KBM-7 (cell line): ENCODE results near the gene PRDX6.
A peak's percentile ranks its signal among the peaks of the same experiment; 100 is the strongest.

ENCODE experiments used
- DNase-seq: peaks from one replicate; pipeline ENCODE4 v3.0.0-alpha.2; 2015
- in situ Hi-C: fragments of 300-500 bp; cut with MboI; formaldehyde crosslinking; loops from 2 replicates; pipeline ENCODE4 v1.14.3; 2020; ENCODE audit warnings: low sequenced_read_pairs, low pct_unique_long_range_greater_than_20kb, mixed read lengths

The PRDX6 gene

DNA sequence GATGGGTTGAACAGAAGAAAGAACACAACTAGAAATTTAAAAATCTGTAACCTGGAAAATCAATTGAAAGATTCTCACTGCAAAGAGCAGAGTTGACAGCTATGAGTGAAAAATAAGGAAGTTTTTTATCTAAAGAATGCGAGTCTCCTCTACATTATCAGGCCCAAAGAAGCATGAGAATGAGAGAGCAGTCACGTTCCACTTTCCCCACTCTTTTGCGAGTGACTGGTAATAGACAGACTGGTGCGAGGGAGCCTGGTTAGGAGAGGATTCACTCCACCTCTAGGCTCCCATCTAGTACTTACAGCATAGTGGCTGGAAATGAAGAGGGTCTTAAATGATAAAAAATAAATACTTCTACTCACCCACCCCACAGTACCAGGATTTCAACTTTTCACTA is 52.0 kb downstream of the PRDX6 start:
- in situ Hi-C loops = no loop called here

DNA sequence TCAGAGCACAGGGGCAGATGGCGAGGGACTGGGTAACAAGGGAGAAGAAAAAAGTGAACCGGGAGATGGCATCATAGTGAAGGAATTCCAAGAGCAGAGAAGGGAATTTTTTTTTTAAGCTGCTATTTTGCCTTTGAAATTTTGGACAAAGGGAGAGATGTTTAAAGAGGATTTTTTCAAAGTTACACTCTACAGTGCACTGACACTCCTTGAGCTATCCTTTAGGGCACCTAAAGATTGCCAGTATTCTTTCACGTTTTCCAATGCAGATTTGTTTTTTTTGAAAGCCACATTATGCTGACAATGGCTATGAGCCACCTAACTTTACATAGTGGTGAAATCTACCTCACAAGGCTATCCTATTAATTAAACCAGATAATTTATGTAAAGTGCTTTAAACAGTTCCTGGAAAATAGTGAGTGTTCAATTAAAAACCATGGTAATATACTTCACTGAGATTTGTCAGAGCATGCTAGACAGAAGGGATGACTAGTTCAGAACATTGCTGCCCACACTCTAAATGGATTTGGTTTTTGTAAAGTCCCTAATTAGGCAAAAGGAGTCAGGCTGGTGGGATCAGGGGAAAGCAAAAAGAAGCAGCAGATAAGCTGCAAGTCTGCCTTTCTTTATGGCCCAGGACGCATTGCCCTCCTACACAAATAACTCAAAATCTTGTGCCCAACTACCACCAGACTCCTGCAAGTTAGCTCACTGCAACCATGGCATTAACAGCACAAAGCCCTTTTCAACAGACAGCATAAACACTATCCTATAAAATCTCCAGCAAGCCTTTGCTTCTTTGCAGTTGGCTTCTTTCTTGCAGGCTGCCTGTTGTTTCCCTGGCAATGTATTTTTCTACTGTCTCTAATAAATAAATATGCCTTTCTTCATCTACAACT is 53.9 kb downstream of the PRDX6 start:
- in situ Hi-C loops = no loop called here

More for the DNA sequence above, 52.0 kb downstream of the PRDX6 start:
- DNase-seq = peak; percentile 26

GRCh38 chr1:173532237-173532636 is 55.1 kb downstream of the PRDX6 start:
- in situ Hi-C loops = no loop called here
- DNase-seq = no peak

More for the DNA sequence above, 53.9 kb downstream of the PRDX6 start:
- no peak for DNase-seq

GRCh38 chr1:173536223-173536622 is 59.1 kb downstream of the PRDX6 start:
- in situ Hi-C loops = no loop called here
- DNase-seq = no peak
